Suppressor macrophage treated with lipopolysaccharide for 1 hour (primary cell): Measurements from ENCODE around the gene XCL1.
"Not testable (repeated sequence)": the region's sequence is repeated elsewhere in the genome, so short reads cannot be mapped to it uniquely, and the experiment has no call there.

Experiments used
- DNase-seq, 3 donors: peaks; one replicate each; pipeline ENCODE4 v3.0.0-alpha.2; 2020 to 2022

XCL1 gene

GRCh38 chr1:168568346-168568745, 8.1 kb upstream of the XCL1 start:
- no peak for DNase-seq

GRCh38 chr1:168570652-168571051, 5.8 kb upstream of the XCL1 start:
- DNase-seq: no peak

- DNase-seq: no peak
Measured at GRCh38 chr1:168572633-168573032, 3.8 kb upstream of the XCL1 start.

GRCh38 chr1:168574234-168574633, 2.2 kb upstream of the XCL1 start:
- DNase-seq: peak; percentile 53 to 60 (median 54)

GRCh38 chr1:168578531-168579185, 2.3 kb downstream of the XCL1 start:
- DNase-seq: not testable (repeated sequence)

- DNase-seq: not testable (repeated sequence)
Measured at GRCh38 chr1:168580290-168580689, 3.9 kb downstream of the XCL1 start.

- DNase-seq: not testable (repeated sequence)
Measured at GRCh38 chr1:168580991-168581390, 4.6 kb downstream of the XCL1 start.

- DNase-seq: no peak
Measured at GRCh38 chr1:168581817-168582572, 5.6 kb downstream of the XCL1 start.

- no peak for DNase-seq
Measured at GRCh38 chr1:168582688-168583336, 6.4 kb downstream of the XCL1 start.

GRCh38 chr1:168583571-168583970, 7.2 kb downstream of the XCL1 start:
- DNase-seq: no peak

- peak in 1 of 3 donors; percentile 15 for DNase-seq
Measured at GRCh38 chr1:168585191-168585590, 8.8 kb downstream of the XCL1 start.

GRCh38 chr1:168585937-168586336, 9.5 kb downstream of the XCL1 start:
- no peak for DNase-seq

- no peak for DNase-seq
Measured at GRCh38 chr1:168589167-168589566, 12.8 kb downstream of the XCL1 start.

GRCh38 chr1:168591066-168591465, 14.7 kb downstream of the XCL1 start:
- DNase-seq: no peak

GRCh38 chr1:168591641-168592250, 15.3 kb downstream of the XCL1 start:
- no peak for DNase-seq

- DNase-seq: not testable (repeated sequence)
Measured at GRCh38 chr1:168595403-168595802, 19.0 kb downstream of the XCL1 start.

- no peak for DNase-seq
Measured at GRCh38 chr1:168598125-168598524, 21.7 kb downstream of the XCL1 start.

- no peak for DNase-seq
Measured at GRCh38 chr1:168598892-168599291, 22.5 kb downstream of the XCL1 start.

GRCh38 chr1:168599641-168600040, 23.2 kb downstream of the XCL1 start:
- DNase-seq: no peak

GRCh38 chr1:168601051-168601450, 24.6 kb downstream of the XCL1 start:
- no peak for DNase-seq

GRCh38 chr1:168603501-168604110, 27.2 kb downstream of the XCL1 start:
- DNase-seq: peak; percentile 67 to 79 (median 71)

GRCh38 chr1:168605443-168605842, 29.0 kb downstream of the XCL1 start:
- no peak for DNase-seq

GRCh38 chr1:168606096-168606495, 29.7 kb downstream of the XCL1 start:
- DNase-seq: no peak
